Stimulated activated CD4-positive, alpha-beta T cell treated with anti-CD3 and anti-CD28 coated beads, Interleukin-15, amount 100 ng/mL, for 48 hours (primary cell): ENCODE data around the gene ZDHHC5.

Experiments
- DNase-seq, 2 donors: peaks; one replicate each; pipeline ENCODE4 v3.0.0-alpha.2; 2020; ENCODE audit warnings: low read depth in 2 of 2

ZDHHC5 gene

GRCh38 chr11:57729479-57729878 lies 61.6 kb downstream of the ZDHHC5 start:
- DNase-seq: no peak

- DNase-seq: no peak
These were observed 64.7 kb downstream of the ZDHHC5 start for GRCh38 chr11:57732661-57733060.

GRCh38 chr11:57735619-57736298 lies 67.8 kb downstream of the ZDHHC5 start:
- DNase-seq: no peak

- DNase-seq: peak; percentile 96 to 98
These were observed 73.5 kb downstream of the ZDHHC5 start, which contains the start of gene SELENOH for GRCh38 chr11:57741132-57742086. Gene SELENOH, plus strand, starts transcription at chr11:57741491. Its CDS starts 105 bp downstream, at chr11:57741596.

- no peak for DNase-seq
These were observed 74.2 kb downstream of the ZDHHC5 start for GRCh38 chr11:57742087-57742452.

GRCh38 chr11:57744357-57744756 lies 76.4 kb downstream of the ZDHHC5 start:
- no peak for DNase-seq

GRCh38 chr11:57745206-57745605 lies 77.3 kb downstream of the ZDHHC5 start:
- DNase-seq: no peak

- no peak for DNase-seq
These were observed 79.0 kb downstream of the ZDHHC5 start for GRCh38 chr11:57746920-57747319.
